Right ventricle myocardium superior (tissue), 1 donor: ENCODE results near the gene PLXNB1. TPM values are rescaled to one million over a fixed set of nuclear protein-coding genes. Genes with fewer than 3 reads are reported as not detected.

Experiments used
- ATAC-seq: fragments of 200-7000 bp; cut with Tn5 transposase; one replicate; pipeline ENCODE4 v1.9.1; 2020; ENCODE audit warnings: mild to moderate bottlenecking; ENCODE audit not compliant: poor library complexity
- DNase-seq: peaks from one replicate; pipeline ENCODE4 v3.0.0-alpha.2; 2020
- intact Hi-C: fragments of 100-400 bp; cut with DNase I; formaldehyde crosslinking; loops from one replicate; pipeline ENCODE4 v1.11.2; 2022
- total RNA-seq: library from RNA; stranded (reverse); fragmentation: NEBNext Ultra II Directional; extraction: Animal tissue kit (Norgen Biotek cat#: 25700); gene quantifications from one replicate; pipeline ENCODE4 v1.2.1, GENCODE V29; 2021
- donor health status: DM: no; HTN: yes; CAD: no; lungs with severe emphysema.

The PLXNB1 gene
- total RNA-seq, 1 donor from 2014 or later = 51.3 TPM

DNA sequence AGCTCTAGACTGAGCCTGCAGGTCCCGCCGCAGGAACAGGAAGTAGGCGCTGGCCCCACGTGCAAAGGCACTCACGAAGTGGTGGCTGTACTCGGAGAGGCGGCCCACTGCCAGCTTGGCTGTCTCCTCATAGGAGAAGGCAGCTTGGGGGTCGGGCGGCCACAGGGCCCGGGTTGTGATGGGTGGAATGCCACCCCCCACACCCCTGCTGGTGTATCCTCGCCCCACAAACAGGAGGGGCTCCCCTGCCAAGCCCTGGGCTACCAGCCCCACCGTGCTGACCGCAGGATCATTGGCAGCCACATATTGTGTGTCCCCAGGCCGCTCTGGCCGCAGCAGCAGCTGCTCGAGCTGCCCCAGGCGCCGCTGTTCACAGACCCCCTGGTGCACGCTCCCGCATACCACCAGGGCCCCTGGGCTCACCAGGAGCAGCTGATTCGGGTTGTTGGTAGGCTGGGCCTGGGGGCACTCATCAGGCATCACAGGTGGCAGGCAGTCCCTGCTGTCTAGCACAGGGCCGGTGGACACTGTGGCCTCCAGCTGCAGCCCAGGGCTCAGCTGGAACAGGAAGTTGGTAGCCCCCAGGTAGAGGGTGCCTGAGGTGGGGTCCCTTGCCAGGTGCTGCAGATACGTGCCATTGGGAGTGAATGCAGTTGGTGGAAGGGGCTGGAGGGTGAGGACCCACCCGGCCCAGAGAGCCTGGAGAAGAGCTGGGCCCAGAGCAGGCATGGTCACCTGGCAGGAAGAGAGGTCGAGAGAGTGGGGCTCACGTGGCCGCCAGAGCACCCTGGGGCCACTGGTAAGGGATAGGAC, 5.8 kb downstream of the PLXNB1 start:
- ATAC-seq (no peak), DNase-seq (no peak)
- intact Hi-C loops = no loop called here

GRCh38 chr3:48423241-48423882, 6.5 kb downstream of the PLXNB1 start:
- ATAC-seq (no peak), DNase-seq (no peak)
- intact Hi-C loops = no loop called here

DNA sequence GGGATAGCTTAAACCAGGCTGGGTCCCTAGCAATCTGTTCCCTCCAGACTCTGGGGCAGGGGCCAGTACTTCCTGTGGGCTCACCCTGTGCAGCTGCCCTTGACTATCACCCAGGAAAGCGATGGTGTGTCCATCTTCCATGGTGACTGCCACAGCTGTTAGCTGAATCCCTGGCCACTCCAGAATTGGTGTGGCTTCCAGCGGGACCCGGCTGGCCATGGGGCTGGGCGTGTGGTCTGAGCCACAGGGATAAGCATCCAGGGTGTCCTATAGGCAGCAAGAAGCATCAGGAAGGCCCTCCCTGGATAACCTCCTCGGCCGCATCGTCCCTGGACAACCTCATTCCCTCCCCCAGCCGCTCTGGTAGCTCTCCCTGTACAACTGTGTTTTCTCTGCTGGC, 7.2 kb downstream of the PLXNB1 start:
- DNase-seq = no peak
- intact Hi-C loops = no loop called here
- no peak for ATAC-seq

DNA sequence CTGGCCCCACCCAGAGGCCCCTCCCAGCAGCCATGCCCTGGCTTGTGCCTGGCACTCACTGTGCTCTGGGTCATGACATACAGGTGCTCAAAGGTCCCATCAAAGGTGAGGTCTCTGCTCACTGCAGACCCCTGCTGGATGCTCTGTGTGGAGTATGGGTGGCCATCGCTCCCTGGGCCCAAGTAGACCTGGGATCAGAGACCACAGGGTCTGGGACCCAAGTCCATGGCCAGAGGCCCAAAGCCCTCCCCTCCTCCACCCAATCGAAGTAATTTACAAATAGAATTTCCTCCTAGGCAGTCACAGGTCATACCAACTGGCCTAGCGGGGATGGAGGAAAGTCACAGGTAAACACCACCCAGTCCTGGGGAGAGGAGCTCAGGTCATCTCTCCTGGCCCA, 7.6 kb downstream of the PLXNB1 start:
- intact Hi-C loops = no loop called here
- DNase-seq = no peak
- no peak for ATAC-seq

- DNase-seq = no peak
Measured at GRCh38 chr3:48420561-48420960, 9.3 kb downstream of the PLXNB1 start.

DNA sequence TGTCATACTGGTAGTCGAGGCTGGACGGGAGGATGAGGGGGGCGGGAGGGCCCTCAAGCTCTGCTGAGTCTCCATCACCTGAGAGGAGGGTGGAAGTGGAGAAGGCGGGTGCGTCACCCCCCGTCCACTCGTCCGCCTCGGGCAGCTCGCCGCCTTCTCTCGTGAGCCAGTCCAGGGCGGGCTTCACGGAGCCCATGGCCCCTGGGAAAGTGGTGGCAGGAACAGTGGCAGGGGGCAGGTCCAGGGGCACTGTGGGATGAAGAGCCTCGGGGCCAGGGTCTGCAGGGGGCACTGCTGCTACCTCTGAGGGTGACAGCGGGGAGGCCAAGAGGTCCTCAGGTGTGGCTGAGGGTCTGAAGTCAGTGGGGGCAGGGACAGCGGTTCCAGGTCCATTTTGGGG, 10.3 kb downstream of the PLXNB1 start:
- DNase-seq (no peak), ATAC-seq (no peak)
- intact Hi-C loops = no loop called here

More at GRCh38 chr3:48420561-48420960, 9.3 kb downstream of the PLXNB1 start:
- intact Hi-C loops = no loop called here
- no peak for ATAC-seq

- ATAC-seq (no peak), DNase-seq (no peak)
- intact Hi-C loops = no loop called here
Measured at GRCh38 chr3:48419149-48419548, 10.7 kb downstream of the PLXNB1 start.

DNA sequence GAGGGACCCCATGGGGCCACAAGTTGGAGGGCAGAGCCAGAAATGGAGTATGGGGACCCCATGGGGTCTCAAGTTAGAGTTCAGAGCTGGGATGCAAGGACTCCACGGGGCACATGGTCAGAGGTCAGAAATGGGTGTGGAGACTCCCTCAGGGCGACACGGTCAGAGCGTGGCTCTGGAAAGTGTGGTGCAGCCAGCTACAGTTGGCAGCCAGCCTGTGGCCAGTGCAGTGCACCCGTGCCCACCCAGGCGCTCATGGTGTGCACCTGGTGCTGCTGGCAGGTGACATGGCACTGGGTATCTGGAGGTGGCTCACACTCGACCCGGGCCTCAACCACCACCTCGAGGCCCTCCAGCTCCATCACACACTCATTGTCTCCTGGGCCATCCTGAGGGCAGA, 11.2 kb downstream of the PLXNB1 start:
- ATAC-seq = no peak
- intact Hi-C loops = no loop called here
- no peak for DNase-seq

- ATAC-seq (no peak), DNase-seq (no peak)
- intact Hi-C loops = no loop called here
Measured at GRCh38 chr3:48418140-48418539, 11.7 kb downstream of the PLXNB1 start.

- intact Hi-C loops = no loop called here
- no peak for ATAC-seq
- DNase-seq = no peak
Measured at GRCh38 chr3:48417529-48418108, 12.3 kb downstream of the PLXNB1 start.

DNA sequence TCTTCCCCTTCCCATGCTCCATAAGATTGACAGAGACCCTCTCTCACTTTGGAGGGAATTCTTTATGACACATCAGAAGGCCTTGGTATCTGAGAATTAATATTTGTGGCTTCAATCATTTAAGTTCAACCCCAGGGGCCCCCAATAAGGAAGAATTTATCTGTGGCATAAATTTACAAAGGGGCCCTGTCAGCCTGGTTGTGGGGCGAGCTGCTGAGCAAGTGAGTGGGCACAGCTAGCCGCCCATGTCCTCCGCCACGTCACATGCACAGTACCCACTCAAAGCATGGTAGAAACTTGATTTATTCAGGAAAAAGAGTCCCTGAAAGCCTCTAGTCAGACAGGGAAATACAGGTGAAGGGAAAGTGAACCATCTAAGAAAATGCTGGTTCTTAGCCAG, 13.3 kb downstream of the PLXNB1 start:
- intact Hi-C loops = no loop called here
- DNase-seq = peak; percentile 17
- ATAC-seq = no peak

GRCh38 chr3:48416091-48416505, 13.8 kb downstream of the PLXNB1 start:
- peak; percentile 21 for DNase-seq
- no peak for ATAC-seq
- intact Hi-C loops = no loop called here

DNA sequence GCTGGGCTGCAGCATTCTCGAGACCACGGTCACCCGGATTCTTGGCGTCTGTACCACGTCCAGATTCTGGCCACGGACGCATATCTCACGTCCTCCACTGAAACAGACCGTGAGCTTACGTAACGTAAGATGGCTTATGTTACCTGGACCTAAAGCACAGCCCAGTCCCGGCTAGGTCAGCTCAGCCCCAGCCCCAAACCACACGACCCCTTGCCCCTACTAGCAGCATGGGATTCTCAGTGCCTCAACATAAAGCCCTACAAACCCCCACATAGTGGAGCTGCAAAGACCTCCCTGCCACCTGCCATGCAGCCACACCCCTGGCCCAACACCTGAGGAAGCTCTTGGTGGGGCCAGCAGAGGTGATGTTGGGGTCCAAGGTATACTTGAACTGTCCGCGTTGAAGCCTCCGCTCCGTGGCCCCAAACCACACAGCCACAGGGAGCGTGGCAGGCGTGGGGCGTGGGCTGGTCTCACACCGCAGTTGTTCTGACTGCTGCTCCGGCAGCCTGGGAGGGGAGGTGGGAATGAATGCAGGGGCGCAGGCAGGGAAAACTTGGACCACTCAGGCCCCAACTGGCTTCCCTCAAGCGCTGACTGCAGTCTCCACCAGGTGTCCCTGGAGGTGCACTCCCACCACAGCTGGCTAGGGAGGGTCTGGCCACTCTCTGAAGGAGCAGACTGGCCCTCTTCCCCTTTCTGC, 14.5 kb downstream of the PLXNB1 start:
- no peak for ATAC-seq
- intact Hi-C loops = no loop called here
- DNase-seq = peak; percentile 33

DNA sequence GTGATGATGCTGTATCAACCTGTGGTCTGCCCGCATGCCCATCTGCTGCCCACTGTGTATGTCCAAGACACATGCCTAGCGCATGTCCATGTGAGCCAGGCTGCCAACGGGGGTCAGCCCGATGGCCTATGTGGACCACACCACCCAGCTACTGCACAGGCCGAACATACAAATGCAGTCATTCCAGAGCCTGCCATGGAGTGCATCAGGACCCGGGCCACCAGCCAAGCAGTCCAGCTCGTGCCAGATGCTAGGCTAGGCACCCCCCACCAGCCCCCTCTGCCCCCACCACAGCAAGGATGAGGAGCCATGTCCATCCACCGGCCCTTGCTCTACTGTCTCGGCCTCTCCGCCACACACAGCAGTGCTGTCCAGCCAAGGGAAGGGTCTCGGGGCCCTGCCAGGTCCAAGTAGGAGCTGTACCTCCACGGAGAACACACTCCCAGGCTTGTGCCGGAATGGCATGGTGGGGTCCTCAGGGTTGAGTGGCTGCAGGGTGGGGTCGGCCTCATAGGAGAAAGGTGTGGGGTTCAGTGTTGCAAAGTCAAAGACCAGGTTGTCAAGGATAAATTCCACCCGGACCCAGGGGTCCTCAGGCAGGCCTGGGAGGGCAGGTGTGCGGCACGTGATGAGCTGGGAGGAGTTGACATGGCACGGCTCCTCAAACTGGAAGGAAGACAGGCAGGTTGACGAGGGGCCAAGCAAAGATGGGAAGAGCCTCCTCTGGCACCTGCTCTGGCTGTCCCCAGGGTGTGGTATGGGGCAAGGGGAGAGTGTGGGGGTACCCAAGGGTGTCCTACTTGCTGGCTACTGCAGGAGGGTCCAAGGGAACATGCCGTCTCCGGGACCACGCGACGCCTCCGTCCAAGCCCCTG, 15.3 kb downstream of the PLXNB1 start:
- intact Hi-C loops = no loop called here
- peak; percentile 43 for DNase-seq
- no peak for ATAC-seq

- no peak for DNase-seq
- intact Hi-C loops = no loop called here
- no peak for ATAC-seq
Measured at GRCh38 chr3:48413611-48414010, 16.3 kb downstream of the PLXNB1 start.

DNA sequence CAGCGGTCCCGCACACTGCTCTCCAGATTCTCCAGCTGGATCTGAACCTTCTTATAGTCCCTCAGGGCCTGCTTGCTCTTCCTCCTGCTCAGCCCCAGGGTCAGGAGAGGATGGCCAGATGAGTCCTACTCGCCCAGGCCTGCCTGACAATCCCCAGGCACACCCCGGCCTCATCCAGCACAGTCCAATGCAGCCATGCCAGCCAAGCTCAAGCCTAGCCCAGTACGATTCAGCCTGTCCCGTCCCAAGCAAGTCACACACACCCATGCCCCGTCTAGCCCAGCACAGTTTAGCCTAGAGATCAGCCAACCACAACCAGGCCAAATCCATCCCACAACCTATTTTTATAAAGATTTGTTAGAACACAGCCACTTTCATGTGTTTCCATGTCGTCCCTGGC, 16.8 kb downstream of the PLXNB1 start:
- ATAC-seq (no peak), DNase-seq (no peak)
- intact Hi-C loops = no loop called here

- no peak for ATAC-seq
- peak; percentile 34 for DNase-seq
- intact Hi-C loops = no loop called here
Measured at GRCh38 chr3:48412375-48413001, 17.4 kb downstream of the PLXNB1 start.
